Measurements from ENCODE around the gene MRPL9.

Gene MRPL9

DNA sequence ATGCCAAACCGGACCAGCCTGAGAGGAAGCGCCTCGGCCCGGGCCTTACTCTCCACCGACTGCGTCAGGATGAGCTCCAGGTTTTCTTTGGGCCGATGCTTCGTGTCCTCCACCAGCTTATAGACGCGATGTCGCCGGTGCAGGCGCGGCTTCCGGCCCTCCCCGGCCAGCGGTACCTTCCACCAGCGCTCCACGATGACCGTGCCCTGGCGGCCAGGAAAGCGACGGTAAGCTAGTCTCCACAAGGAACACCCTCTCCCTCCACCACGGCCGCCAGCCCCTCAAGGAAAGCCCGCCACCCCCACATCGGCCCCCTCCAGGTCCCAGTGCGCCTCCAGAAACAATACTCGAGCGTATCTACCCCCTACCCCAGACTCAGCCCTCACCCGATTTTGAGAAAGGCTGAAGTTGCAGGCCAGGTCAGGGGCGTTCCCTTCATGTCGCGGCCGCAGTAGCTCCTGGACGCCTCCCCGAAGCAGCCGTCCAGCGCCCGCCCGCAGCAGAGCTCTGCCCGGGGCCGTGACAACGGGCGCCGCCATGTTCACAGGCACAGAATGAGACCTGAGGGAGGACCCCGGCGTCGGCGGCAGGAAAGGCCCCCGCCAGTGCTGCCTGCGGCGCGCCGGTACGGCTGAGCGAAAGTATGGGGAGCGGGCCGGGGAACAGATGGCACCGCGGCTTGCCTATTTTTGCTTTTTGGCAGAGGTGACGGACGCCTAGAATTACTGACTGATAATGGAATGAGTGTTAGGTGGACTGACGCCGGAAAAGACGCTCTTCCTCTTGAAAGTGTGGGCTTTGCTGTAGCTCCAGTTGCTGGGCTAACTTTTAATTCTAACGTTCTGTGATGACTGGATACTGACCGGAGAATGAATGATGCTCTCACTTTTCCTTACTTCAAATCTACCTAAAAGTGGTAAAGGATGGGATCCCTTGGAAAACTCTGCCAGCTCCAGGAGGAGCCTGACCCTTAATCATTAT is at the start of gene MRPL9:
Gene MRPL9 (minus strand): TSS at position 556 of the 981 bp plus-strand sequence. CDS start 17 bp downstream, at position 539.
- Histone ChIP-seq H3K4me3 (ENCODE audit: low read length in 2 of 2) (peak within 1 kb of the TSS; percentile 90 to 93), H3K27ac (ENCODE audit: low read length) (peak within 1 kb of the TSS; percentile 94), H3K4me1 (ENCODE audit: control insufficient read depth, insufficient read depth, low read length) (peaks cover 10% of the 10 kb centered on the region), H3K36me3 (ENCODE audit: control insufficient read depth in 2 of 2, insufficient read depth in 2 of 2, low read length in 2 of 2) (peaks cover 19 to 24% of the 10 kb centered on the region in 2 donors), H3K27me3 (ENCODE audit: control insufficient read depth in 1 of 2, insufficient read depth in 2 of 2, low read length in 2 of 2) (no peaks in the 10 kb centered on the region), H3K9ac (ENCODE audit: low read length in 2 of 2) (peak within 1 kb of the TSS; percentile 92 to 97), H3K9me3 (ENCODE audit: control insufficient read depth in 2 of 2, low read length in 2 of 2) (no peaks in the 10 kb centered on the region)

DNA sequence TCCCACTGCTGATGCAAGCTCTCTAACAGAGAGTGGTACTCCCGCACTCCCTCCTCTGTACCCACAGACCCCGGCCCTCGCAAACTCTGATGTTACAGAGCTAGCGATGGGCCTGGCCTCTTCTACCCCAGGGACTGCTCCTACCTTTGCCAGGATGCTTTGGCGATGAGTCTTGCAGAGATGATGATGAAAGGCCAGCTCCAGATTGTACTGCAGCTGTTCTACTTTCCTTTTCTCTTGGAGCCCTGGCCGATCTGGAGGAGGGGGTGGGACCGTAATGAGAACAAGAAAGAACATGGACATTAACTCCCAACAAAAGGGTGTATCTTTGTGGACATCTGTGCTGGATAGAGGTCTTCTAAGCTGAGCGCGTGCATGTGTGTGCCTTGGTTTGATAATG is 47.9 kb upstream of the MRPL9 start:
- H3K36me3 ChIP-seq (ENCODE audit: control insufficient read depth in 2 of 2, insufficient read depth in 2 of 2, low read length in 2 of 2), result no peaks in the 10 kb centered on the region
- H3K4me1 ChIP-seq (ENCODE audit: control insufficient read depth, insufficient read depth, low read length), result no peaks in the 10 kb centered on the region
- H3K9me3 ChIP-seq (ENCODE audit: control insufficient read depth in 2 of 2, low read length in 2 of 2), result no peaks in the 10 kb centered on the region
- H3K27me3 ChIP-seq (ENCODE audit: control insufficient read depth in 1 of 2, insufficient read depth in 2 of 2, low read length in 2 of 2), result peaks cover 3 to 6% of the 10 kb centered on the region in 2 donors
- H3K9ac ChIP-seq (ENCODE audit: low read length in 2 of 2), result no peak overlapping the region
- H3K4me3 ChIP-seq (ENCODE audit: low read length in 2 of 2), result no peak overlapping the region
- no peak overlapping the region for H3K27ac ChIP-seq (ENCODE audit: low read length)

DNA sequence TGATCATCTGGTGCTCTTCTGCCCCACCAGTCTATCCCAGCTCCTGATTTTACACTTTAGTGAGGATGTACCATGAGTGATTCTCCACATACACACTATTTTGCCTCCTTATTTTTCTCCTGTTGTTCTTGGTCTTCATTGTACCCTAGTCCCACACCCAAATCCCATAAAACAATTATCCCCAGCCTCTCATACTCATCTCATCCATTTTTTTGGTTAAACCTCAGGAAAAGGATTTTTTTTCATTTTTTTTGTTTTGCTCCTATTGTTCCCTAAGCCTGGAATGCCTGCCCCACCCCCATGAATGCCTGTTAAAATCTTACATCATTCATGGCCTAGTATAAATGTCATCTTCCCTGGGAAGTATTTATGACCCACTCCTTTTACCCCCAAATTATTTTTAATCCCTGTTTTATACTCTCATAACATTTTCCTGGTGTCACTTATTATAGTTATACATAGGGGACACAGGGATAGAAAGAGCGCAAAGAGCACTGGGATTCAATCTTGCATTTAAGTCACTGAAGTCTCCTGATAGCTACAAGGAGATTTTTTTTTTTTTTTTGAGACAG is 46.8 kb upstream of the MRPL9 start:
- Histone ChIP-seq H3K4me3 (ENCODE audit: low read length in 2 of 2) (no peak overlapping the region), H3K27me3 (ENCODE audit: control insufficient read depth in 1 of 2, insufficient read depth in 2 of 2, low read length in 2 of 2) (peaks cover 3 to 5% of the 10 kb centered on the region in 2 donors), H3K36me3 (ENCODE audit: control insufficient read depth in 2 of 2, insufficient read depth in 2 of 2, low read length in 2 of 2) (no peaks in the 10 kb centered on the region), H3K4me1 (ENCODE audit: control insufficient read depth, insufficient read depth, low read length) (peaks cover 2% of the 10 kb centered on the region), H3K27ac (ENCODE audit: low read length) (no peak overlapping the region), H3K9me3 (ENCODE audit: control insufficient read depth in 2 of 2, low read length in 2 of 2) (no peaks in the 10 kb centered on the region), H3K9ac (ENCODE audit: low read length in 2 of 2) (no peak overlapping the region)

DNA sequence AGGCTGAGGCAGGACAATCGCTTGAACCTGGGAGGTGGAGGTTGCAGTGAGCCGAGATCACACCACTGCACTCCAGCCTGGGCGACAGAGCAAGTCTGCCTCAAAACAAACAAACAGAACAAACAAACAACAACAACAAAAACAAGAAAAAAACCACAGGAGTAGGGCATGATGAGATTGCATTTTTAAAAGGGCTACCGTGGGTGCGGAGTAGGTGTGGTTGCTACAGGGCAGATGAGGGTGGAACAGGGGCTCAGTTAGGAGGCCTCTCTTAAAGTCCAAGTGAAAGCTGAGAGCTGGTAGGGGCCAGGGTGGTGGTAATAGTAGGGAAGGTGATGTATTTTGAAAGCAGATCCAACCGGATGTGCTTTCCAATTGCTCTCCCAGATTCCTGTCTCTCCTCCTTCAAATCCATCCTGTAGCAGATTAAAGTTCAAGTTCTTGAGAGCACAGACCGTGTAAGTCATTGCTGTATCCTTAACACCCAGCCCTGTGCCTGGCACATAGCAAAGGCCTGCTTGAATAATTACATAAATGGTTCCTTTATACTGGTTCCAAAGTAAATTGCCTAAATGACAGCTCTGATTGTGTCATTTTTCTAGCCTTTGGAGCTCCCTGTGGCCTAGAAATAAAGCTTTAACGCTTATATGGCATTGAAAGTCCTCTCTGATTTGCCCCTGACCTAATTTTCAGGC is 46.1 kb upstream of the MRPL9 start:
- no peaks in the 10 kb centered on the region for H3K36me3 ChIP-seq (ENCODE audit: control insufficient read depth in 2 of 2, insufficient read depth in 2 of 2, low read length in 2 of 2)
- H3K27ac ChIP-seq (ENCODE audit: low read length), result no peak overlapping the region
- peaks cover 3 to 5% of the 10 kb centered on the region in 2 donors for H3K27me3 ChIP-seq (ENCODE audit: control insufficient read depth in 1 of 2, insufficient read depth in 2 of 2, low read length in 2 of 2)
- no peak overlapping the region for H3K9ac ChIP-seq (ENCODE audit: low read length in 2 of 2)
- H3K4me1 ChIP-seq (ENCODE audit: control insufficient read depth, insufficient read depth, low read length), result peaks cover 4% of the 10 kb centered on the region
- H3K4me3 ChIP-seq (ENCODE audit: low read length in 2 of 2), result no peak overlapping the region
- H3K9me3 ChIP-seq (ENCODE audit: control insufficient read depth in 2 of 2, low read length in 2 of 2), result no peaks in the 10 kb centered on the region

DNA sequence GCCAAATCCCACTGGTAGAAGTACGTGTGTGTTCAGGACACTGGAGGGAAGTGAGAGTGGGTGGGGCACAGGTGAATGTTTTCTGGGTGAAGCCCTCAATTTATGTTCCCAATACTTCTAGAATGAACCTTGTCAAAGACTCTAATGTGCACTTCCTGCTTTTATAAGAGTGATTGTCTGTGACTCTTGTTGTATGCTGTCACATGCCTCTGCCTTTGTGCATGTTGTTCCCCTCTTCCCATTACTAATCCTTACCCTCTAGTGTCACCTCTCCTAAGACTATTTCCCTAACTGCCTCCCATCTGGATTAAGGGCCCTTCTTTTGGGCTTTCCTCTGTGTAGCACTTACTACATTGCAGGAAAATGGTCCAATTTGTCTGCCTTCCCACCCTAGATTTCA is 44.5 kb upstream of the MRPL9 start:
- Histone ChIP-seq H3K9me3 (ENCODE audit: control insufficient read depth in 2 of 2, low read length in 2 of 2) (no peaks in the 10 kb centered on the region), H3K4me3 (ENCODE audit: low read length in 2 of 2) (no peak overlapping the region), H3K9ac (ENCODE audit: low read length in 2 of 2) (no peak overlapping the region), H3K27me3 (ENCODE audit: control insufficient read depth in 1 of 2, insufficient read depth in 2 of 2, low read length in 2 of 2) (peaks cover 6 to 10% of the 10 kb centered on the region in 2 donors), H3K27ac (ENCODE audit: low read length) (no peak overlapping the region), H3K4me1 (ENCODE audit: control insufficient read depth, insufficient read depth, low read length) (peaks cover 4% of the 10 kb centered on the region), H3K36me3 (ENCODE audit: control insufficient read depth in 2 of 2, insufficient read depth in 2 of 2, low read length in 2 of 2) (no peaks in the 10 kb centered on the region)

DNA sequence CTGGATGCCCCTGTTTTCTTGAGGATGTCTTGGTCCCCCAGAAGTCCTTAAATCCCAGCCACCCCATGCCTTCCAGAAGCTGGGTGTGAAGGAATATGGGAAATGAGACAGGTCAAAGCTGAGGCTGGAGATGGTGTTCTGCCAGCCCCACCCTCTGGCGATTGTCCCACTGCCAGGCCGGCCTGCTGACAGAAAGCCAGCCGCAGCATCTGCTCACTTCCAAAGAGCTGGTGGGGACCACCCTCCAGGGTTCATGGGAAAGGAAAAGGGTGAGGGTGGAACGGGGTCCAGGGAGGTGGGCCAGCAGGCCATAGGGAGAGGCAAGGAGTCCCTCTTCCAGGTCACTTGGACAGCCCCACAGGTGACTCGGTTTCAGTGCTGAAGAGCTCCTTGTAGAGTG is 43.8 kb upstream of the MRPL9 start:
- H3K4me3 ChIP-seq (ENCODE audit: low read length in 2 of 2), result no peak overlapping the region
- no peaks in the 10 kb centered on the region for H3K9me3 ChIP-seq (ENCODE audit: control insufficient read depth in 2 of 2, low read length in 2 of 2)
- H3K27me3 ChIP-seq (ENCODE audit: control insufficient read depth in 1 of 2, insufficient read depth in 2 of 2, low read length in 2 of 2), result peaks cover 6 to 11% of the 10 kb centered on the region in 2 donors
- H3K9ac ChIP-seq (ENCODE audit: low read length in 2 of 2), result no peak overlapping the region
- peaks cover 4% of the 10 kb centered on the region for H3K4me1 ChIP-seq (ENCODE audit: control insufficient read depth, insufficient read depth, low read length)
- H3K27ac ChIP-seq (ENCODE audit: low read length), result no peak overlapping the region
- H3K36me3 ChIP-seq (ENCODE audit: control insufficient read depth in 2 of 2, insufficient read depth in 2 of 2, low read length in 2 of 2), result no peaks in the 10 kb centered on the region

DNA sequence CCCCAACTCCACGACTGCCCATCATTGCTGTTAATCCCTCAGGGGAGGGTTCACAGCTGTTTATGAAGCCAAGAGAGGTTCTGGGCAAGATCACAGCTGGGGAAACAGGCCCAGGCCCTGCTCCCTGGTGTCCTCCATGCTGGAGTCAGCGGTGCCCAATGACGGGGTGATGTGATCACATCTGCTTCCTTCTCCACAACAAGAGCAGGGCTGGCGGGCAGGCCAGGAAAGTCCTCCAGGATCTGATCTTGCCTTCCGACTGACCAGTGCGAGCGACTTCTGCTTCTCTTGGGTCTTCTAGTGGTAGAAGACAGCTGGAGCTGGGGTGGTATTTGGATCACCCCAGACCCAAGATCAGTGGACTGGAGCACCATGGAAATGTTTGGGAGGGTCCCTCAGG is 42.9 kb upstream of the MRPL9 start:
- no peak overlapping the region for H3K9ac ChIP-seq (ENCODE audit: low read length in 2 of 2)
- H3K27me3 ChIP-seq (ENCODE audit: control insufficient read depth in 1 of 2, insufficient read depth in 2 of 2, low read length in 2 of 2), result peaks cover 14% of the 10 kb centered on the region in 2 donors
- H3K4me3 ChIP-seq (ENCODE audit: low read length in 2 of 2), result no peak overlapping the region
- H3K9me3 ChIP-seq (ENCODE audit: control insufficient read depth in 2 of 2, low read length in 2 of 2), result no peaks in the 10 kb centered on the region
- H3K27ac ChIP-seq (ENCODE audit: low read length), result no peak overlapping the region
- no peaks in the 10 kb centered on the region for H3K36me3 ChIP-seq (ENCODE audit: control insufficient read depth in 2 of 2, insufficient read depth in 2 of 2, low read length in 2 of 2)
- H3K4me1 ChIP-seq (ENCODE audit: control insufficient read depth, insufficient read depth, low read length), result peaks cover 4% of the 10 kb centered on the region

DNA sequence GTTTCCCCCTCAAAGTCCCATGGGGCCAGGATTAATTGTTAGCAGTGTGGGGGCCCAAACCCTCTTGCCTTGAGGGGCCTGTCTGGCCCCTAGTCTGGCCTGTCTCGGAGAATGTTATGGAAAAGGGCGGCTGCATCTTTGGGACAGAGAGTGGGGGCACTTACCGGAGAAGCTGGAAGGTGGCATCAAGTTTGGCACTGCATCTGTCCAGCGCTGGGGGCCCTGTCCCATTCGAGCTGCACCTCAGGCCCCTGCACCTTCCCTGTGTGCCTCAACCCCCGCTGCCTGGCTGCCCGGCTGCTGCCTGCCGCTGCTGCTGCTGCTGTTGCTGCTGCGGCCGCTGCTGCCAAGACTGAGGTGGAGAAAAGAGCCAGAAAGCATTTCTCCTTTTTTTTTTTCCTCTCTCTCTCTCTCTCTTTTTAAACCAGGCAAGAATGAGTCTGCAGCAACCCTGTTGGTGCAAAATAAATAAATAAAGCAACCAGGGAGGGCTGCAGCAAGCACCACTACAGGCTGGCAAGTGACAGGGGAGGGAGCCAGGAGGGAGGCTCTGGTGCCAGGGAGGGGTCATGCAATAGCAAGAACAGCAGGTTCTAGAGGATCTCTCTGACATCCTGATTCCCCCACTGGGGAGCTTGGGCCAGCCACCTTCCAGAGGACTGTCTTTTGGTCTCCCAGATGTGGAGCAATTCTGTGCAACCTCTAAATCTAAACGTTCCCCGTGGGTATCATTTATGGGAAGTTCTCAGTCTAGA is 41.9 kb upstream of the MRPL9 start, which contains the start of gene LINGO4:
Gene LINGO4 (minus strand): TSS at position 354 of the 755 bp plus-strand sequence. CDS start 2,715 bp downstream, outside the sequence.
- Histone ChIP-seq H3K4me3 (ENCODE audit: low read length in 2 of 2) (no peak within 1 kb of the TSS), H3K27me3 (ENCODE audit: control insufficient read depth in 1 of 2, insufficient read depth in 2 of 2, low read length in 2 of 2) (peaks cover 18 to 19% of the 10 kb centered on the region in 2 donors)

DNA sequence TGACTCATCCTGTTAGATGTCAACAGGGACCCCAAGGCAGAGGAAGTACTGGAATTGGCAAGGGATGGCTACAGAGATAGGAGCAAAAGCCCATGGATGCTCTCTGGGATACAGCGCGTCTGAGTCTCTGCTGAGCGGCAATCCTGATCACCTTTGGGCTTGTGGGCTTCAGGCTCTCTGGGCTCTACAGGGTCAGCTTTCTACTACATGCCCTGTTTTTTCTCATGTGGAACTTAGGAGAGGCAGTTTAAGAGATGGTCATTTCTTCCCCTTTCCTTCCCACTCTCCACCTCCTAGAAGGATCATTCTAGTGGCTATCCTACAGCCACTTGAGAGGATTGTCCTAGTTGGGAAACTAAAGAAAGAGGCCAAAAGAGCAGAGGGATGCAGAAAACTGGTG is 40.6 kb upstream of the MRPL9 start:
- no peaks in the 10 kb centered on the region for H3K36me3 ChIP-seq (ENCODE audit: control insufficient read depth in 2 of 2, insufficient read depth in 2 of 2, low read length in 2 of 2)
- H3K27ac ChIP-seq (ENCODE audit: low read length), result no peak overlapping the region
- H3K9ac ChIP-seq (ENCODE audit: low read length in 2 of 2), result no peak overlapping the region
- no peak overlapping the region for H3K4me3 ChIP-seq (ENCODE audit: low read length in 2 of 2)
- H3K27me3 ChIP-seq (ENCODE audit: control insufficient read depth in 1 of 2, insufficient read depth in 2 of 2, low read length in 2 of 2), result peaks cover 18 to 22% of the 10 kb centered on the region in 2 donors
- H3K9me3 ChIP-seq (ENCODE audit: control insufficient read depth in 2 of 2, low read length in 2 of 2), result no peaks in the 10 kb centered on the region
- peaks cover 4% of the 10 kb centered on the region for H3K4me1 ChIP-seq (ENCODE audit: control insufficient read depth, insufficient read depth, low read length)

More for the DNA sequence above, 41.9 kb upstream of the MRPL9 start, which contains the start of gene LINGO4:
- H3K9ac ChIP-seq (ENCODE audit: low read length in 2 of 2), result no peak within 1 kb of the TSS
- no peak within 1 kb of the TSS for H3K27ac ChIP-seq (ENCODE audit: low read length)
- no peaks in the 10 kb centered on the region for H3K9me3 ChIP-seq (ENCODE audit: control insufficient read depth in 2 of 2, low read length in 2 of 2)
- H3K36me3 ChIP-seq (ENCODE audit: control insufficient read depth in 2 of 2, insufficient read depth in 2 of 2, low read length in 2 of 2), result no peaks in the 10 kb centered on the region
- peaks cover 4% of the 10 kb centered on the region for H3K4me1 ChIP-seq (ENCODE audit: control insufficient read depth, insufficient read depth, low read length)

DNA sequence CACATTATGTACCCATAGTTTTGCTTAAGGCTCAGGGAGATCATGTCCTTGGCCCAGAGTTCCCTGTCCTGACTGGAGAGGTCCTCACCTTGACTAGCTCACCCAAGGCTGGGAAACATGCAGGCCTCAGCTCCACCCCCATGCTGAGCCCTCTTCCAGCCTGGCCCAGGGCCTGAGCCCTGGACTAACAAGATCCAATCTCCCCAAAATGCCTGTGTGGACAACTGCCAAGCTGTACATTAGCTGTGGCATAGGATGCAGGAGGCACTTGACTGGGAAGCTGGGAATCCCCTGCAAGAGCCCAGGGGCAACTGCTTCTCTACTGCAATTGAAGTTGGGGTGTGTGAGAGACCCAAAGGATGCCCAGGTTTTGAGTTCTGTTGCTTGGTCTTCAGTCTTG is 39.9 kb upstream of the MRPL9 start:
- Histone ChIP-seq H3K27ac (ENCODE audit: low read length) (no peak overlapping the region), H3K9ac (ENCODE audit: low read length in 2 of 2) (no peak overlapping the region), H3K27me3 (ENCODE audit: control insufficient read depth in 1 of 2, insufficient read depth in 2 of 2, low read length in 2 of 2) (peaks cover 18 to 22% of the 10 kb centered on the region in 2 donors), H3K9me3 (ENCODE audit: control insufficient read depth in 2 of 2, low read length in 2 of 2) (no peaks in the 10 kb centered on the region), H3K4me3 (ENCODE audit: low read length in 2 of 2) (no peak overlapping the region), H3K36me3 (ENCODE audit: control insufficient read depth in 2 of 2, insufficient read depth in 2 of 2, low read length in 2 of 2) (no peaks in the 10 kb centered on the region), H3K4me1 (ENCODE audit: control insufficient read depth, insufficient read depth, low read length) (peaks cover 4% of the 10 kb centered on the region)
